Nucleus accumbens (tissue), 56 donors: ENCODE data around the gene CLN5.
"Not testable (repeated sequence)": the region's sequence is repeated elsewhere in the genome, so short reads cannot be mapped to it uniquely, and the experiment has no call there.

Experiments used
- DNase-seq, 56 donors: peaks; one replicate each; lab custom pipeline; 2025; lab: John Stamatoyannopoulos, UW

CLN5 gene

DNA sequence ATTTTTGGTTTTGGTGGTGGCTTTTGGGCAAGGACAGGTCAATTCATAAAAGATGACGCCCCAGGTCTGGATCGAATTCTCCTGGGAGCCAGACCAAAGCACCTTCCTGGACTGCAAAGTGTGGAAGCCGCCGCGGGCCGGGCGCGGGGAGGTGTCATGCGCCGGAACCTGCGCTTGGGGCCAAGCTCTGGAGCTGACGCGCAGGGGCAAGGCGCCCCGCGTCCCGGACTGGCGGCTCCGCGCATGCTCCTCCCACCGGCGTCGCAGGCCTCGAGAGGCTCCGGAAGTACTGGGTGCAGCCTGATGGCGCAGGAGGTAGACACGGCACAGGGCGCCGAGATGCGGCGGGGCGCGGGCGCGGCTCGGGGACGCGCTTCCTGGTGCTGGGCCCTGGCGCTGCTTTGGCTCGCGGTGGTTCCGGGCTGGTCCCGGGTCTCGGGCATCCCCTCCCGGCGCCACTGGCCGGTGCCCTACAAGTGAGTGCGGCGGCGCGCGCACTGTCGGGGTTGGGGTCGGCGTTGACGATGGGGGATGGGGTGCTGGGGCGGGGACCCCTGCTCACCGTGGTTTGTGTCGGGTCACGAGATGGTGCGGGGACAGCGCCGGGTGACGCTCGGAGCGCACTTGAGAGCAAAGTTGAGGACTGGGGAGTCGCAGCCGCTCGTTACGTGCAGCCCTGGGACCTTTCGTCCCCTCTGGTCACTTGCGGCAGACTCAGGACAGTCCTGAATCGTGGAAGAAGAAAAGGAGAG, at the start of gene CLN5:
Gene CLN5 (plus strand): TSS at position 286 of the 752 bp plus-strand sequence. CDS start 18 bp downstream, at position 304.
- peak; percentile 5 to 95 (median 88) for DNase-seq

GRCh38 chr13:76942363-76942762, 49.5 kb upstream of the CLN5 start:
- DNase-seq, result no peak

DNA sequence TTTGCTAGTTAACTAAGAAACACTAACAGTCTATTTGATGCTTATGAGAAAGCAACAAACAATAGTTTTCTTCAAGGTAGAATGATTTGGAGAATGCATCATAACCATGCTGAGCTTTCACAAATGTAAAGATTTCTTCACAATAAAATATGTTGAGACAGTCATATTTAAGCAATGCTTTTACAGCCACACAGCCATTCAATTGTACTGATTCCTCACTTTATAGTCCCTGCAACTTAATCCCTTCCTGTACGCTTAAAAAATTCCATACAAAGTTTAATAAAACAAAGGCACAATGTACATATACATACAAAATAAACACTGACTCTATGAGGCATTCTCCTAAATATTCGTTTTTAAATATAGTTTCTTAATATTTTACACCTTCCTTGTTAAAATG, 48.2 kb upstream of the CLN5 start:
- DNase-seq, result no peak

- DNase-seq, result no peak
Observed at GRCh38 chr13:76944456-76944855, 47.4 kb upstream of the CLN5 start.

DNA sequence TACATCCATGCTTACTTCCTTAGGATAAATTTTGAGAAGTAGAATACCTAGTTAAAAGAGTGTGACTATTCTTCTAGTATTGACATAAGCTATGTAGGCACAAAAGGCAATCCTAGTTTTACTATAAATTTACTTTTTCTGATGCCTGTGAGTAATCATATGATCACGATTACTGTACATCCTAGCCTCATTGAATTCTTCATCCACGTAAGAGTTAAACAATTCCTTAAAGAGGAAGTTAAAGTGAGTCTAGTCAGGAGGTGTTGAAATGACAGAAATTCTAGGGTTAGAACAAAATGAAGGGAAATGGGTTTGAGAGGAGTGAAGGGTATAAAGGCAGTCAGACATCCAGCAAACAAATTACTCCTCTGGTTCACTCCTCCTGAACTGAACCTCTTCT, 43.7 kb upstream of the CLN5 start, which contains the start of gene ACOD1:
Gene ACOD1 (plus strand): TSS at position 363 of the 400 bp plus-strand sequence. CDS start 48 bp downstream, outside the sequence.
- DNase-seq, result no peak

DNA sequence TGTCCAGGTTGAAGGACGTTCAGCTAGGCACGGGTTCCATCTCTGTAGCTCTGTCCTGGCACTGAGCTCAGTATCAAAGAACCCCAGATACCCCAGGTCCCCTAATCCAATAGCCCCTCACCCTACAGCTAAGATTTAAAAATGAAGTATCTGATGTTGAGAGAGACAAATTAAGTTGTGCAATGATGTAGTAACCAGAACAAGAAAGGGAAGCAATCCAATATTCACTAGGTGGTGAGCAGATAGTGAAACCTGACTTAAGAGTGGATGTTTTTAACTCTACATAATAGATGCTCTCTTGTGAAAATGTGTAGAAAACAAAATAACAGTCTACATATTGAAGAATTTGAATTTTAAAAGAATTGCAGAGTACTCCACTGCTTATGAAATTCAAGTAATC, 41.8 kb upstream of the CLN5 start:
- no peak for DNase-seq

- no peak for DNase-seq
Observed at GRCh38 chr13:76953968-76954367, 37.9 kb upstream of the CLN5 start.

DNA sequence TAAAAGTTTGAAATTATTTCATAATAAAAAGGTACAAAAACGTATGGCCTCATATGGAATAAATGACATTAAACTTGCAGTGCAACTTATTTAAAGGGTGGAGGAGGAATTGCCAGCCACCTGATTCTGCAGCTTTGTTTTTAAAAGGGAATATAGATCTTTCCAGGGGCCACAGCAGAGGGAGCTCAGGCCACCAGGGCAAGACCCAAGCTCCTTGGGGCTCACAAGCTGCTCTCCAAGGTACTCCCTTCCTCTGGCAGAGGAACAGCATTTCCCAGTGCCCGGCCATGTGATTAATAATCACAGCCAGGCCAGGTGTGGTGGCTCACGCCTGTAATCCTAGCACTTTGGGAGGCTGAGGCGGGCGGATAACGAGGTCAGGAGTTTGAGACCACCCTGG, 37.3 kb upstream of the CLN5 start:
- no peak for DNase-seq

- no peak for DNase-seq
Observed at GRCh38 chr13:76955193-76955592, 36.7 kb upstream of the CLN5 start.

DNA sequence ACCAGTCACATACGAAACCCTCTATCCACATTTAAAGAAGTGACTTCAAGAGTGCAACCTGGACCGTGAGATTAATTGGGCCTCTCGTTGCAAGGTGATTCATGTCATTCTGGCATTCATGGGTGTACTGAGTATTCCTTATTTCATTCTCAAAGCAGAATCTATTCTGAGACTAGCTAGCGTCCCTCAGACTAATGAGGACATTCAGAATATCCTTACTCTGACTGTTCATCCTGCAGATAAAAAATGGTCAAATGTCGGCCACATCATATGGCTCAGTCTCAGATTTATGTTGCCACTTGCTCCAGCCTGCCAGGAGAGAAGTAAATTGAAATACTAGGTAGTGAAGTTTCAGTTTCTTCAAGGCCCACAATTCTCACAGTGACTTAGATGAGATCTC, 36.2 kb upstream of the CLN5 start:
- no peak for DNase-seq

GRCh38 chr13:76958841-76959432, 32.9 kb upstream of the CLN5 start:
- no peak for DNase-seq

- not testable (repeated sequence) for DNase-seq
Observed at GRCh38 chr13:76959734-76960133, 32.1 kb upstream of the CLN5 start.

- peak in 5 of 56 donors; percentile 2 to 29 (median 4) for DNase-seq
Observed at GRCh38 chr13:76965759-76966421, 26.0 kb upstream of the CLN5 start.

GRCh38 chr13:76967031-76967430, 24.9 kb upstream of the CLN5 start:
- no peak for DNase-seq

- DNase-seq, result no peak
Observed at GRCh38 chr13:76968041-76968440, 23.8 kb upstream of the CLN5 start.

- no peak for DNase-seq
Observed at GRCh38 chr13:76969488-76970365, 22.2 kb upstream of the CLN5 start.

DNA sequence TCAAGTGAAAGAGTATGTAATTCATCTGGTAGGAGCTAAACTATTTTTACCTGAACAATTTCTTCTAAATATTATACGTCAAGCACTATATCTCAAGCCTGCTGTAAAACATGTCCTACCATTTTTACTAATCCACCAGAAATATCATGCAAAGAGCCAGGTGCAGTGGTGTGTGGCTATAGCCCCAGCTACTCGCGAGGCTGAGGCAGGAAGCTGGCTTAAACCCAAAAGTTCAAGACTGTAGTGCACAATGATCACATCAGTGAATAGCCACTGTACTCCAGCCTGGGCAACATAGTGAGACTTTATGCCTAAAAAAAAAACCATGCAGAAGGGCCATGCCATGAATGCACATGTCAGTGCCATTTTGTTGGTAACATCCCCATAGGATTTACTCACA, 20.7 kb upstream of the CLN5 start:
- no peak for DNase-seq

GRCh38 chr13:76971851-76972829, 19.7 kb upstream of the CLN5 start:
- peak in 2 of 56 donors; percentile 2 to 5 for DNase-seq

- DNase-seq, result no peak
Observed at GRCh38 chr13:76973920-76974617, 17.8 kb upstream of the CLN5 start.
